IPS-20b (cell line): ENCODE results near the gene TBX5.

Experiments used
- H3K27ac ChIP-seq: one replicate; pipeline ENCODE4 v1.5.1; 2013; ENCODE audit warnings: low read length
- H3K27me3 ChIP-seq: 2 replicates; pipeline ENCODE4 v1.6.1; 2013; ENCODE audit warnings: mild to moderate bottlenecking, low read length, inconsistent platforms; ENCODE audit not compliant: insufficient read depth
- H3K36me3 ChIP-seq: 2 replicates; pipeline ENCODE4 v1.6.1; 2013; ENCODE audit warnings: low read depth, mild to moderate bottlenecking, inconsistent platforms, low read length, moderate library complexity; ENCODE audit not compliant: insufficient read depth
- H3K4me1 ChIP-seq: 2 replicates; pipeline ENCODE4 v1.6.1; 2013; ENCODE audit warnings: mild to moderate bottlenecking, control low read depth, inconsistent platforms, low read length, moderate library complexity; ENCODE audit not compliant: insufficient read depth
- H3K4me3 ChIP-seq: 2 replicates; pipeline ENCODE4 v1.5.1; 2013; ENCODE audit warnings: mild to moderate bottlenecking, low read length, inconsistent platforms
- H3K9ac ChIP-seq: 2 replicates; pipeline ENCODE4 v1.6.1; 2013; ENCODE audit warnings: low read depth, mild to moderate bottlenecking, inconsistent platforms, low read length, moderate library complexity
- H3K9me3 ChIP-seq: 2 replicates; pipeline ENCODE4 v1.6.1; 2013; ENCODE audit warnings: mild to moderate bottlenecking, low read depth, low read length, inconsistent platforms; ENCODE audit not compliant: insufficient read depth

The TBX5 gene

GRCh38 chr12:114425031-114425626 is 19.2 kb upstream of the TBX5 start:
- no peaks in the 10 kb centered on the region for H3K9me3 ChIP-seq
- peaks cover 71% of the 10 kb centered on the region for H3K27me3 ChIP-seq
- no peaks in the 10 kb centered on the region for H3K36me3 ChIP-seq
- H3K4me1 ChIP-seq: no peaks in the 10 kb centered on the region
- H3K9ac ChIP-seq: no peak overlapping the region
- no peak overlapping the region for H3K27ac ChIP-seq
- H3K4me3 ChIP-seq: no peak overlapping the region

GRCh38 chr12:114420944-114421335 is 15.0 kb upstream of the TBX5 start:
- no peaks in the 10 kb centered on the region for H3K36me3 ChIP-seq
- no peak overlapping the region for H3K4me3 ChIP-seq
- H3K9ac ChIP-seq: no peak overlapping the region
- H3K27me3 ChIP-seq: peaks cover 81% of the 10 kb centered on the region
- no peaks in the 10 kb centered on the region for H3K4me1 ChIP-seq
- H3K27ac ChIP-seq: no peak overlapping the region
- H3K9me3 ChIP-seq: no peaks in the 10 kb centered on the region

DNA sequence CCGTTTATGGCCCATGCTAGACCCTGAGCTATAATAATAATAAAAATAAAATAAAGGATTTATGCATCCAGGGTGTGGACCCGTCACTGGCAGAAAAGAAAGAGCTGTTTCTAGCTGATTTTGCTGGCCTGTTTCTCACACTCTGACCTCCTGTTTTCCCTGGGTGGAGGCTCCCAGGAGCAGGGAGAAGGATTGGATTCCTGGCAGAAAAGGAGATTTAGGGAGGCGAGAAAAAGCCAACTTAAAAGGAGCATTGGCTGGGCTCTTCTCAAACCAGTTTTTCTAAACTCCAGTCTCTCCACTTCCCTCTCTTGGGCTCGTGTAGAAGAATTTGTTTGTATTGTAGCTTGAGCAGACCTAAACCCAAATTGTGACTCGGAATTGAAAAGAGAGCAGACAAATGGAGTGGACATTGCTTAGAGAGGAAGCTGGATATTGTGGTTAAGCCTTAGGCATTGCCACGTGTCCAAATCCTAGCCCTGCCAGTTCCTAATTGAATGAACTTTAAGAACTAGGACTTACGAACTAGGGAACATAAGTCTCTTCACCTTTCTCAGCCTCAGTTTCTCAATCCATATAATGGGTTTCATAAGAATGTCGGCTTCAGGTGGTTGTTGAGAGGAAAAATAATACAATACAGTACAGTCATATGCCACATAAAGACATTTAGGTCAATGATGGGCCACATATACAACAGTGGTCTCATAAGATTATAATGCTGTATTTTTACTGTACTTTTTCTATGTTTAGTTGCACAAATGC is 14.4 kb upstream of the TBX5 start:
- H3K9me3 ChIP-seq: no peaks in the 10 kb centered on the region; the same call in 1 of the 2 replicates
- H3K9ac ChIP-seq: no peak overlapping the region
- H3K4me1 ChIP-seq: no peaks in the 10 kb centered on the region
- H3K27me3 ChIP-seq: peaks cover 81% of the 10 kb centered on the region
- H3K4me3 ChIP-seq: no peak overlapping the region
- H3K36me3 ChIP-seq: no peaks in the 10 kb centered on the region
- H3K27ac ChIP-seq: no peak overlapping the region

DNA sequence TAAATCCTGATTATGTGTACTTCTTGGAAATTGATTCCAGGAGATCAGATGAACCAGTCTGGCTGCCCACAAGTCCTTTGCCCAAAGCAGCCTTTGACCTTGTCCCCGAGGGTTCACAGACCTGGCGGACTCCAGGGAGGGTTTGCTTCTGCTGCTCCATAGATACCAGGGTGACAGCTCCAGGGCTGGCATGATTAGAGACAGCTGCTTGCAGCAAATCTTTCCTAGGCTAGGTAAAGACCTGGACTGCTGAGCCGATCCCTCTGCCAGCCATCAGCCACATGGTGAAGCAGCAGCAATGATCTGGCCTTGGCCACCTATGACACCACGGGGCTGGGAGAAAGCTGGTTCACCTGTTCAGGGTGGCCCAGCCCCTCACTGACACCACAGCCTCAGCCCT is 10.1 kb upstream of the TBX5 start:
- Histone ChIP-seq H3K9ac (no peak overlapping the region), H3K36me3 (no peaks in the 10 kb centered on the region), H3K9me3 (peaks cover 9% of the 10 kb centered on the region; the same call in 1 of the 2 replicates), H3K4me1 (peaks cover 4% of the 10 kb centered on the region; the same call in 1 of the 2 replicates), H3K27ac (no peak overlapping the region), H3K27me3 (peaks cover 98% of the 10 kb centered on the region), H3K4me3 (no peak overlapping the region)

DNA sequence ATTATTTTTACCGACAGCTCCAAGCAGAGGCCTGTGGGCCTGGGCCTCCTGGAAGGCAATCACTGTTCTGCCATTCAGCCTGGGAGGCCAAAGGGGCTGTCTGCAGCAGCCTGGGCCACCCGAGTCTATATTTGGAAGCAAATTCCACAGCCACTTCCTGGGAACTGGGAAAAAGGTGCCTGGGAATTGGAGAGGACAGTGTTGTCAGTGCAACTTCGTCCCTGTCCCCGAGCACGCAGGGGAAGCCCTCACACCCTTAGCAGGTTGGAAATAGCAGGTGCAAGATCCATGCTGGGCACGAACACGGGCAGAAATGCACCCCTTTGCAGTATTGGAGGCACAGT is 9.6 kb upstream of the TBX5 start:
- Histone ChIP-seq H3K27me3 (peaks cover 98% of the 10 kb centered on the region), H3K27ac (no peak overlapping the region), H3K4me3 (no peak overlapping the region), H3K4me1 (peaks cover 9% of the 10 kb centered on the region), H3K36me3 (no peaks in the 10 kb centered on the region), H3K9ac (no peak overlapping the region), H3K9me3 (peaks cover 9% of the 10 kb centered on the region; the same call in 1 of the 2 replicates)

- no peak overlapping the region for H3K27ac ChIP-seq
- peaks cover 9% of the 10 kb centered on the region; the same call in 1 of the 2 replicates for H3K9me3 ChIP-seq
- no peaks in the 10 kb centered on the region for H3K36me3 ChIP-seq
- H3K4me3 ChIP-seq: peak overlapping the region; percentile 34; the same call in 1 of the 2 replicates
- H3K4me1 ChIP-seq: peaks cover 14% of the 10 kb centered on the region
- no peak overlapping the region for H3K9ac ChIP-seq
- H3K27me3 ChIP-seq: peaks cover 98% of the 10 kb centered on the region
Measured at GRCh38 chr12:114414866-114415524, 9.1 kb upstream of the TBX5 start.

DNA sequence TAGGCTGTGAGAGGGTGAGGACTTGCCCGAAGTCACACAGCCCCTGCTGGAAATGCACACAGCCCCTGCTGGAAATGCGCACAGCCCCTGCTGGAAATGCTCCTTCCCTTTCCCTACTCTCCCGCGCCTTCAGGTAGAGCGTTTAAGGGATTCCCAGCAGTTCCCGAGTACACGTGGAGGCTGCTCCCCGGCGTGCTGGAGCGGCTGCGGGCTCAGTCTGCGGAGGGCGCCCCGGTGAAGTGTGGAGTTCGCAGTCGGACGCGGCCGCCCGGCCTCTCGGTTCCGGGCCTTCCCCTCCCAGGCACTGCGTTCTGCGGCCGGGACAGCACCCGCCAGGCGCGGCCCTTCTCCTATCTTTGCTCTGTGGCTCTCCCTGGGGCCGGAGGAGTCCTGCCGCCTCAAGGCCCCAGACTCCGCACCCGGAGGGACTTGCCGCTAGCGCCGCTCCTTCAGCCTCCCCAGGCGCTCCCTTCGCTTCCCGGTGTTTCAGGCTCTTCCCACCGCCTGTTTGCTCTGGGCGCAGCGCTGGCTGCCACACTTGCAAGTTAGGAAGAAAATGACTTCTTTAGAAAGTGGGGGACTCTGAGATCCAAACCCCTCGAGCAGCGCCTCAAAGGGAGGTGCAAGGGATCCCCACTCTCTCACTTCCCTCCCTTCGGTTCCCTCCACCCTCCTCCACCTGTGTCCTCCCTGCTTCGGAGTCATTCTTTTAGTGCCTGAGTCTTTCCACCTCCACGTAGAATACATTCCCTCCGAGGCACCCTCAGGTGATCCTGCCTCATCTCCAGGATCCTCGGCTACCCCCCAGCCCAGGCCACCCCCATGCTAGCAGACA is 8.3 kb upstream of the TBX5 start:
- Histone ChIP-seq H3K36me3 (no peaks in the 10 kb centered on the region), H3K9me3 (peaks cover 9% of the 10 kb centered on the region; the same call in 1 of the 2 replicates), H3K9ac (no peak overlapping the region), H3K27ac (no peak overlapping the region), H3K4me1 (peaks cover 19% of the 10 kb centered on the region), H3K4me3 (peak overlapping the region; percentile 34; the same call in 1 of the 2 replicates), H3K27me3 (peaks cover 98% of the 10 kb centered on the region)

DNA sequence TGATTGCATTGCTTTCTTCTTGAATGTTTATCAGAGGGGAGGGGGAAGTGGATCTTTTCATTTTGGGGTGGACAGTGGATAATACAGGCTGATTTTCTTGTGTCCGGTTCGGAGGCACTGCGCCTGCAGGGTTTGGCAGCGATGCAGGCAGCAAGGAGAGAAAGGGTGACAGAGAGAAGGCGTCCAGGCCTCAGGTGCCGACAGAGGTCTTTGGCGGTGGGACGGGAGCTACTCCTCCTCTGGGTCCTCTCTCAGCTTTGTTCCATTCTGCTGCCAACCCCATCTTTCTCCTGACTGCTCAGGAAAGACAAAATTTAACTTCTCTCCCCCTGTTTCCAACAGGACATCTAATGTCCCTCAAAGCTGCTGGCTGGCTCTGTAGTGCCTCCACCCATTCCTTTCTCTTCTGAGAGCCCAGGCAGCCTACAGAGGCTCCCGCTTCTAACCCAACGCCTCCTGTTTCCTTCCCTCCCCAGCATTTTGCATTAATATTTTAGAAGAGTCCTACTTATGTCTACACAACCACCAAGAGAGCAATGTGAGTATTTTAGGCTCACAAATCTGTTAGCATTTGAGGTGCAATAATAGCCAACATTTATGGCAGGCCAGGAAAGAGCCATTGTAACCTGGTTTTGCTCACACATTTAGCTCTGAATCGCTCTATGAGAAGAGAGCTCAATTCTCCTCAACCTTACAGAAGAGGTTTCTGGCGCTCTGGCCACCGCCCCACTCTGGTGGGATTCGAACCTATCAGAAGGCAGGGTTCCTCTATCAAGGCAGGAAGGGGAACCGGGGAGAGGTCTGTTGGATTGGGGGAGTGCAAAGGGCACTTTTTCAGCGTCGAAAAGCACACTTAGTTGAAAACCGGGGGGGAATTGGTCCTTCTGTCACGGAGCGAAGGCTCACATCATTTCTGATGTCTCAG is 7.1 kb upstream of the TBX5 start:
- Histone ChIP-seq H3K27me3 (peaks cover 100% of the 10 kb centered on the region), H3K4me1 (peaks cover 19% of the 10 kb centered on the region), H3K9me3 (peaks cover 9% of the 10 kb centered on the region; the same call in 1 of the 2 replicates), H3K36me3 (no peaks in the 10 kb centered on the region), H3K27ac (no peak overlapping the region), H3K9ac (no peak overlapping the region), H3K4me3 (no peak overlapping the region)

GRCh38 chr12:114412307-114412706 is 6.4 kb upstream of the TBX5 start:
- Histone ChIP-seq H3K36me3 (no peaks in the 10 kb centered on the region), H3K27ac (no peak overlapping the region), H3K9me3 (peaks cover 9% of the 10 kb centered on the region; the same call in 1 of the 2 replicates), H3K9ac (no peak overlapping the region), H3K27me3 (peaks cover 100% of the 10 kb centered on the region), H3K4me1 (peaks cover 21% of the 10 kb centered on the region), H3K4me3 (no peak overlapping the region)

DNA sequence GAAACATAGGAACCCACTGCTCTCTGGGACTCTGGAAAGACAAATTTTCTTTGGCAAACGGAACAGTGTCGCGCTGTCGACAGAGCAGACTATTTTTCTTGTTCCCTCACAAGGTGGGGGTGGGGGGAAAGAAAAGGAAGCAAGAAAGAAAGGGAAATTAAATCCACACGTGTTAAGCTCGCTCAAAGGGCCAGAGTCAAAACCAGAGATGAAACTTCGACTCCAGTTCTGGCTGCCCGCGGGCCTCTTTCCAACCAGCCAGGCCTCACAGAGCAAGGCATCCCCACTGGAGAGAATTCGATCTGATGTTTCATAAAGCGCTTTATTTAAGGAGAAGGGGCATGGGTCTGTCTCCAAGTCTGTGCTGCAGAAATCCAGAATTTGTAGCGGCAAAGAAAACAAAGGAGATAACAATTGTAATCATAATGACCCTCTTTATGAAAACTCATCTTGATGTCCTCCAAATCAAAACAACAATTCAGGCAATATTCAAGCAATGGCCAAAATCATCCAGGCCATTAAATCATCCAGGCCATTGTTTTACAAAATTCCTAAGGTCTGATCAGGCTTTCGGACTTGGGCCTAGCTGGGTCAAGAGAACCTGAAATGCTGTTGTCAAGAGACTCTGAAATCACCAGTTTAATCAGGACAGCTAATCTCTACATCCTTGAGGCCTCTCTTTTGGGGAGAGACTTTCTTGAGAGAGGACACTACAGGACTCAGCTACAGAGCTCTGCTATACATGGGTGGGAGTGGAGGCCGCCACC is 5.3 kb upstream of the TBX5 start:
- peaks cover 100% of the 10 kb centered on the region for H3K27me3 ChIP-seq
- no peak overlapping the region for H3K4me3 ChIP-seq
- H3K36me3 ChIP-seq: no peaks in the 10 kb centered on the region
- H3K9me3 ChIP-seq: peaks cover 9% of the 10 kb centered on the region; the same call in 1 of the 2 replicates
- no peak overlapping the region for H3K9ac ChIP-seq
- H3K4me1 ChIP-seq: peaks cover 22% of the 10 kb centered on the region
- no peak overlapping the region for H3K27ac ChIP-seq
